ENCODE data around the gene VSNL1.
A peak's percentile ranks its signal among the peaks of the same experiment; 100 is the strongest.

Gene VSNL1

DNA sequence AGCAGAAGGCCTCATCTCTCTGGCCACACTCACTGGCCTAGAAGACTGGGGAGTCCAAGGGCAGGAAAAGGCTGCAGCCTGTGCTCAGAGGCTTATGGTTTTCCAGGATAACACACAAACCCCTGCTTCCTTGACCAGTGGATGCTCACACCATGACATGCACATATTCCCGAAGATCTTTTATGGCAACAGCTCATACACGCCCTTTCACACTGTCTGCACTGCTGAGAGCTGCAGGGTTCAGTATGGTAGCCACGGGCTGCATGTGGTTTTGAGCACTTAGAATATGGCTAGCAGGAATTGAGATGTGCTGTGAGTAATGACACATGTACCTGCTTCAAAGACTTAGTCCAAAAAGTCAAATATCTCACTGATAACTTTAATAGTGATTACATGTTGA, 95.8 kb downstream of the VSNL1 start:
- DNase-seq, result no peak
- intact Hi-C loops (cut with DNase I), result no loop called here

- DNase-seq, result no peak
- intact Hi-C loops (cut with DNase I), result no loop called here
These were observed 96.8 kb downstream of the VSNL1 start for GRCh38 chr2:17637131-17637906.

DNA sequence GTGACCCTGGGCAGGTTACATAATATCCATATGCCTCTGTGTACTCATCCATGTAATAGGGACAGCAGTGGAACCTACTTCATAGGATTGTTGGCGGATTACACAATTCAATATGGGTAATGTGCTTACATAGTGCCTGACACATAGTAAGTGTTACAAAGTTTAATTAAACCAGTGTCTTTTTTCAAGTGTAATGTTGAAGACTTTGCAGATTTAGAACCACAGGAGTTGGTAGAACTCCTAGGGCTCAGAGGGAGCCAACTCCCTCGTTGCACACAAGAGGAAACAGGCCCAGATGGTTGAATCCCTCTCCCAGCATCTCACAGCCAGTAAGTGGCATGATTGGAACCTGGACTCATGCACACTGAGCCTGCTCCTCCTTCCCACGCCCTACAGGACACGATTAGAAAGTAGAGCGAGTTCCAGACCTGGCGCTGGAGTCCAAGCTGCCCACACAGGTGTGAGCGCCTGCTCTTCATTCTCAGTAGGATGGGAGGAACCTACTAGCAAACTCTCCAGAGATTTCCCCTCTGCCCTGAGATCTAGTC, 97.8 kb downstream of the VSNL1 start:
- intact Hi-C loops (cut with DNase I), result no loop called here

DNA sequence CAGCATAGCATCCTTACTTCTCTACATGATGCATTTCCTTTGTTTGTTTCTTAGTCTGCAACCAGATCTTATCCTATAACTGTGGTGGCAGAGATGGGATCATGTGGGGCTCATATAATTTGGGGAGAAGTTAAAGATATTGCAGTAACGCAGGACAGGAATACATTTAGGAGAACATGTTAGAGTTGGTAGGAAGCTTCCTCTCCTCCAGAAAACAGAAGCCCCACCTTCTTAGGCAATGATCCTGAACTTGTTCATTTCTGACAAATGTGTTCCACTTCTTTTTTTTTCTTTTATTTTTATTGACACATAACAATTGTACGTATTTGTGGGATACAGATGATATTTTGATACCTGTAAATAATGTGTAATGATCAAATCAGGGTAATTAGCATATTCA, 99.9 kb downstream of the VSNL1 start:
- no peak for DNase-seq
- intact Hi-C loops (cut with DNase I), result no loop called here

More for the DNA sequence above, 97.8 kb downstream of the VSNL1 start:
- DNase-seq, result peak in 6 of 10 donors; percentile 43 to 90 (median 50)

DNA sequence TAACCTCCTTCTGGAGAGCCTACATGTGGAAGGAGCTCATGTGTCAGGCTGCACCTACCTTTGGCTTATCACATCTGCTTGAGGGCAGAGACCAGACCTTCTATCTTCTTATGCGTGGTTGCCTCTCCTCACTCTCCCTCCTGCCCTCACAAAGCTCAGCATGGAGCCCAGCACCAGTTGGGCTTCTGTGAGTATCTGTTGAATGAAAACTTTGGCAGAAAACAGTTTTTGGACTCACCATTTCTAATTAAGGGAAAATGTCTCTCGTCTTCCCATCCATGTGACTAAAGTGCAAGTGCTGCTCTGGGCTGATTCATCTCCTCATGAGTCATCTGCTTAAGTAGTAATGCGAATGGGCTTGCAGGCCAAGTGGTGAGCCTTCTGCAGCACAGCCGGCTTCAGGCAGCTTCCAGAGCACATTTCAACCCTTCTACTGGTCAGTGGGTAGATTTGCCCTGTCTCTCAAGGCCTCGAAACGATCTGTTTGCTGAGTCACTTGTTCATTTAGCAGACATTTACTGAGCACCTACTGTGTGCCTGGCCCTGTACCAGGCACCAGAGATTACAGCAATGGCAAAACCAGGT, 102.6 kb downstream of the VSNL1 start:
- DNase-seq, result peak in 2 of 10 donors; percentile 35 to 50
- intact Hi-C loops (cut with DNase I), result no loop called here

DNA sequence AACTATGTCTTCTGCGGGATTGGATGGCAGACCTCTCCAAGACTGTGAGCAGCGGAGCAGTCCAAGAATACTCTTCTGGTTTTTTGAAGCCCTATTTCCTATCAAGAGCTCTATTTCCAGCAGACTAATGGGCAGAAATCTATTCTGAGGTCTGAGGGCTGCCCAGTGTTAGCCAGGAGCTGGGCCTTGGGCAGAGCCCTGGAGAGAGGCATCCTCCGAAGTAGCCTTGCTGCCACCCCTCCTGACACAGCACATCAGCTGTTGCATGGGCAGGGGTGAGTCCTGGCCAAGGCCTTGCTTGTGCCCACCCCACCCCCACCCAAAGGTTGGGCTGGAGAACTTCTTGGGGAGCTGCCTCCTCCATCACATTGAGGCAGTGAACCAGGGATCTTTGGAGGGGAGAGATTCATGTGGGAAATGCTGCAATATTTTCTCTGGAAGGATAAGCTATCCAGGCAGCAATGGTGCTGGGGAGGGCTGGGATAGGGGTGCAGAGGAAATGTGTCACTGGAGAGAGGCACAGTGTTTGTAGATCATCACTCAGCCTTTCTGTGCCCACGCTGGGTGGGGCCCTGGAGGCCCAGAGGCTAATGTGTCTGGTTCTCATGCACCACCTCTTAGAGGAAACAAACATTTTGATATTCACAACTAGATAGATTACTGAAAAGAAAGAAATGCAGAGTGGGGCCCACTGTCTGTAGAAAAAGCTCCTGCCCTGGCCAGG, 104.7 kb downstream of the VSNL1 start:
- intact Hi-C loops (cut with DNase I), result no loop called here
- no peak for DNase-seq

DNA sequence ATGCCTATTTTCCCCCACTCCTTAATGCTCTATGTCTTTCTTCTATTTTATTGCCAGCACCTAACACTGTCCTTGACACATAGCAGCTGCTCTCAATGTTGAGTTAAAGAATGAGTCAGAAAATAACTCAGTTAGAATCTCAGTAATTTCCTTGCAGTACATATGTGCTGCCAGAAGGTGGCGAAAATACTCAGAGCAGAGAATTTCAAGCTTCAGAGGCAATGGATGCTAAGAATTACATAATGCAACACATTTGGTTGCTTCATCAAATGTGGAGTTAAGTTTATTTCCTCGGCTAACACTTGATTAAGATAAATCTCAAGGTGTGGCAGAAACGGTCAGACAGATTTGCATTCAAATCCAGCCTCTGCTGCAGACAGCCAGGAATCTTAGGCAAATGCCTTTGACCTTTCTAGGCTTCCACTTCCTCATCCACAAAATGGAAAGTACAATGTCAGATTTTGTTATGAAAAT, 105.6 kb downstream of the VSNL1 start:
- intact Hi-C loops (cut with DNase I), result loop anchor here (1.0 kb wide), 1 partner anchor 24 kb away; no protein-coding TSS in a partner anchor
- peak in 2 of 10 donors; percentile 40 to 44 for DNase-seq

GRCh38 chr2:17646838-17647701, 106.6 kb downstream of the VSNL1 start:
- intact Hi-C loops (cut with DNase I), result loop anchor here (1.0 kb wide), 1 partner anchor 23 kb away; no protein-coding TSS in a partner anchor
- no peak for DNase-seq

DNA sequence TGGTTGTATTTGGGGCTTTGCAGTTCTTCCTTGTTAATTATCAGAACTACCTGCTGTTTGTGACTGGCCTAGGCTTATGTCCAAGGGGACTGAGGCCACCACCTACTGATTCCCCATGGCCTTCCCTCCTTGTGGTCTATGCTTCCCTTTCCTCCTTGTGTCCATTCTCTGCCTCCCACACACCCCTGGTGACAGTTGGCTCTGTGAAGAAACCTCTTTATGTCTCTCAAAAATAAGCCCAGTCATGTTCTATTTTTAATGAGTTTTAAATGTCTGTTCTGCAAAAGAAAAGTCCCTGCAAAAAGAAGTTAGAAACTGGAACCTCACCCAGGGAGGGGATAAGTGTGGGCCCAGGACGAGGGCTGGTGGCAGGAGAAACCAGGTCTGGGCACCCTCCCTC, 108.1 kb downstream of the VSNL1 start:
- intact Hi-C loops (cut with DNase I), result no loop called here
- no peak for DNase-seq

DNA sequence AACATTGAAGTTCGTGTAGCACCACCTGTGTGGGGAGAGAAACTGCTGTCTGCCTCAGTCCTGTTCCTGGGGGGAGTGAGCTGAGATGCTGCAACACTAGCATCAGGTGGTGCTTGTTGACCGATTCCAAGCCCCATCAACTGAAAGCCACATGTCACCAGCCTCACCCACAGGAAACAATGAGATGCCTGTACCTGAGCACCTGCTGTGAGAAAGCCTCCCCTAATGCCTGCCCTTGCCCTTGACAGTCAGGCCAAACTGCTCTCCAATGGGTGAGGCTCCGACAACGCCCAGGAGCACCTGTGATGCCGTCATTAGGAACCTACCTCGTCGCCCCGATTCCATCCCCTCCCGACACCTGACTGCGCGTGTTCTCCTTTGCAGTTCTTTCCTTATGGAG, 108.5 kb downstream of the VSNL1 start:
- DNase-seq, result no peak
- intact Hi-C loops (cut with DNase I), result no loop called here

DNA sequence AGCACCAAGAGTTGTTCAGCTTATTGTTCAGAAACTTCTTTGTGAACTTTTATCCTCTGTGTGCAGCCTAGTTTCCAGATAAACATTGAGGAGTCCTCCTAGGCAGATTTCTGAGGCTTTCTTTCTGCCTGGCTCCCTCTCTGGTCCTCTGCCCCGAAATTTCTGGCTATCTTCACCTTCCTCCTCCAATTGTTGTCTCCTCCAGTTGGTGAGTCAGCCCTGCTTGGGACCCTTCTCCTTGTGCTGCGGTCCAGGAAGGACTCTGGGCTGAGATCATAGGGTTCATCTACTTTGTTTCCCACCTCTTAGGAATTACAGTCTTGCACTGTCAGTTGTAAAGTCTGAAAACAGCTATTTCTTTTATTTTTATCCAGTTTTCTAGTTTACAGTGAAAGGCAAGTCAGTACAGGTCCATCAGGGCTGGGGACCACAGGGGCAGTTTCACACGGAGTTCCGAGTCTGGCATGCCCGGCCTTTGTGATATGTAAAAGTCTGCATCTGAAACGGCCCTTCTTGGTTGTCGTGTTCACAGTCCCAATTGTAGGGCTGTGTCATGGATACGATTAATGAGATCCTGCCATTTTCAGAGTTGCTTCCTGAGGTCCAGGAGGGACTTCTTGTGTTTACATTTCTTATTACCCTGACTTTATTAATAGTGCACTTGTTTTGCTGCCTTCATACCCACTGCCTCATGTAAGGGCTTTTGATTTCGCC, 112.3 kb downstream of the VSNL1 start:
- intact Hi-C loops (cut with DNase I), result no loop called here
- DNase-seq, result no peak

DNA sequence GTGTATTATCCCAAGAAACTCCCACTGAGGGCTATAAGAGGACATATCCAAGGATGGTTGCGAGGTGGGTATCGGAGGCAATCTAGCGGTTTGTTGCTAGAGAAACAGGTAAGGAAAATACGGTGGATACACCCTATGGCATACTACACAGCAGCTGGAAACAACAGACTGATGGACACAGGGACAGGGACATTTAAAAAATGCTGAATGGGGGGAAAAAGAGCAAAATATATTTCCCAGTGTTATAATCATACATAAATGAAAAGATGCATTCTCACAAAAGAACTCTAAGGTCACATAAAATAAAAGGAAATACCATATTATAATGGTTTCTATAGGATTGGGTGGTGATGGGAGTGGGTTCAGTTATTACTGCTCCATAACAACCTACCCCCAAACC, 117.3 kb downstream of the VSNL1 start:
- no peak for DNase-seq
- intact Hi-C loops (cut with DNase I), result no loop called here

DNA sequence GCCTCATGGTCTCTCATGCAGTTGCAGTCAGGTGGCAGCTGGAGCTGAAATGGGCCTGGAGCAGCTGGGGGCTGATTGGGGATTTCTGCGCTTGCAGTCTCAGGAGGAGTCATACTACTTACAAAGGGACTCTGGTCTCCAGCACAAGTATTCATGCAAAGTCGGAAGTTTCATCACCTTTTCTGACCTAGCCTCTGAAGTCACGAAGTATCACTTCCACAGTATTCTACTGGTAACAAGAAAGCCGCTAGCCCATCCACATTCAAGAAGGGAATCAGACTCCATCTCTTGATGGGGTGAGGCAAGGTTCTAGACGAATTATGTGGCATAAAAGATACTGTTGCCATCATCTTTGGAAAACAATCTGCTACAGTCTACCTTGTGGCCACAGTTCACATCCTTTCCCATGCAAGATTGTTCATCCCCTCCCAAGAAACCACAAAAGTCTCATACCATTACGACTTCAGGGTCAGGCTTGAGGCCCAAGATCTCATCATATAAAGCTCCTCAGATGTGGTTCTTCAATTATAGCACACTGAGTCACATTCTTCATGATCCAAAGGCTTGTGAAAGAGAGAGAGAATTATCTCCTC, 117.9 kb downstream of the VSNL1 start:
- intact Hi-C loops (cut with DNase I), result no loop called here
- DNase-seq, result no peak

GRCh38 chr2:17660219-17660618, 119.7 kb downstream of the VSNL1 start:
- DNase-seq, result no peak
- intact Hi-C loops (cut with DNase I), result no loop called here

DNA sequence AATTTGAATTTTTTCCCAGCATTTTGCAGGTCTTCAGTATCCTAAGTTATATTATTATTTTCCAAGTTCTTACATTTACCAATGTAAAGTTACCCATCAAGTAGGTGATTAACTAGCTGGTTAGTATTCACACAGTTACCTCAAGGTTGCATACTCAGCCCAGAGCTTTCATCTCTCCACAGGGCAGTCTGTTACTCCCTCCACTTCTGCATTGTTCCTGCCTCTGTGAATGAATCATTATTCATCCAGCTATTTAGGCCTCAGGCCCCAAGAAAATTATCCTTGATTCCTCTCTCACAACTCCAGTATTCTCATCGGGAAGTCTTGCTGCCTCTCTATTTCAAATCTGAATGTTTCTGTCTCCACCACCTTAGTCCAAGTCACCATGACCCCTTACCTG, 121.0 kb downstream of the VSNL1 start:
- intact Hi-C loops (cut with DNase I), result no loop called here
- DNase-seq, result no peak

- intact Hi-C loops (cut with DNase I), result no loop called here
- DNase-seq, result no peak
These were observed 122.2 kb downstream of the VSNL1 start for GRCh38 chr2:17662723-17663122.

DNA sequence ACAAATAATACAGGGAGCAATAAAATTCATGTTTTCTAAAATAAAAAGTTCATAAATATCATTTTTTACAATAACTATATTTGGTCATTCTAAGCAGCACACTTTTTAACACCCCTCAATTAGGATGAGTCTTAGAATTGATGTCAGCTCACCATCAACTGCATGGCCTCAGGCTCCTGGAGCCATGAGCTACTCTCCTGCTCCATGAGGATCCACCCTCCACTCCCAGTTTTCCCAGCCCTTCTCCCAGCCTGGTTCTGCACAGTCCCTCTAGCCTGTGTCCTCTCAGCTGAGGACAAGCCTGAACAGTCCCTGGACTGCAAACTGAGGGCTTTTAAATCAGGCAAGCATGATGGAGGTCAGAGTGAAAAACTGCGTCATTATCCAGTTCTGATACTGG, 124.0 kb downstream of the VSNL1 start:
- DNase-seq, result no peak
- intact Hi-C loops (cut with DNase I), result no loop called here

GRCh38 chr2:17667898-17668297, 127.4 kb downstream of the VSNL1 start:
- no peak for DNase-seq
- intact Hi-C loops (cut with DNase I), result no loop called here

Data from posterior cingulate gyrus (tissue), 11 donors.